Measurements from ENCODE around the gene ALKBH4.

GRCh38 chr7:102429141-102429899 is 35.3 kb downstream of the ALKBH4 start:
- TF ChIP-seq, protein P1, sequence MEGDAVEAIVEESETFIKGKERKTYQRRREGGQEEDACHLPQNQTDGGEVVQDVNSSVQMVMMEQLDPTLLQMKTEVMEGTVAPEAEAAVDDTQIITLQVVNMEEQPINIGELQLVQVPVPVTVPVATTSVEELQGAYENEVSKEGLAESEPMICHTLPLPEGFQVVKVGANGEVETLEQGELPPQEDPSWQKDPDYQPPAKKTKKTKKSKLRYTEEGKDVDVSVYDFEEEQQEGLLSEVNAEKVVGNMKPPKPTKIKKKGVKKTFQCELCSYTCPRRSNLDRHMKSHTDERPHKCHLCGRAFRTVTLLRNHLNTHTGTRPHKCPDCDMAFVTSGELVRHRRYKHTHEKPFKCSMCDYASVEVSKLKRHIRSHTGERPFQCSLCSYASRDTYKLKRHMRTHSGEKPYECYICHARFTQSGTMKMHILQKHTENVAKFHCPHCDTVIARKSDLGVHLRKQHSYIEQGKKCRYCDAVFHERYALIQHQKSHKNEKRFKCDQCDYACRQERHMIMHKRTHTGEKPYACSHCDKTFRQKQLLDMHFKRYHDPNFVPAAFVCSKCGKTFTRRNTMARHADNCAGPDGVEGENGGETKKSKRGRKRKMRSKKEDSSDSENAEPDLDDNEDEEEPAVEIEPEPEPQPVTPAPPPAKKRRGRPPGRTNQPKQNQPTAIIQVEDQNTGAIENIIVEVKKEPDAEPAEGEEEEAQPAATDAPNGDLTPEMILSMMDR (IDR thresholded peaks at IDR 0.05) = no peak
- no peak for TF ChIP-seq POLR2A (IDR thresholded peaks at IDR 0.05)

Measured in esophagus squamous epithelium (tissue), 4 donors.